Kidney epithelial cell (primary cell): ENCODE measurements around the gene SEPTIN2. TPM values are rescaled to one million over a fixed set of nuclear protein-coding genes. Genes with fewer than 3 reads are reported as not detected.
"Not testable (repeated sequence)": the region's sequence is repeated elsewhere in the genome, so short reads cannot be mapped to it uniquely, and the experiment has no call there.

Source experiments
- DNase-seq: peaks from one replicate; pipeline ENCODE4 v3.0.0-alpha.2; 2010; ENCODE audit warnings: low read depth
- H3K27me3 ChIP-seq: 2 replicates; pipeline ENCODE4 v1.6.0; 2011; ENCODE audit warnings: low read length; ENCODE audit not compliant: control insufficient read depth, insufficient read depth
- H3K36me3 ChIP-seq: 2 replicates; pipeline ENCODE4 v1.5.1; 2011; ENCODE audit warnings: low read length; ENCODE audit not compliant: control insufficient read depth, insufficient read depth
- H3K4me3 ChIP-seq: 2 replicates; pipeline ENCODE4 v1.5.1; 2011; ENCODE audit warnings: low read depth, mild to moderate bottlenecking, control low read depth, low read length
- total RNA-seq: library from RNA; depleted of rRNA; stranded (reverse); fragments of >200 nt; gene quantifications from 2 replicates; pipeline ENCODE4 v1.2.3, GENCODE V29; 2015
- TF ChIP-seq, protein P1 (sequence below): IDR thresholded peaks from 2 replicates; pipeline ENCODE4 v1.5.1; 2011; ENCODE audit warnings: mild to moderate bottlenecking, moderate library complexity, low read length, control low read depth, inconsistent platforms; ENCODE audit not compliant: insufficient read depth, poor library complexity, severe bottlenecking

The SEPTIN2 gene
- total RNA-seq, 1 donor from 2014 or later = 350 TPM

DNA sequence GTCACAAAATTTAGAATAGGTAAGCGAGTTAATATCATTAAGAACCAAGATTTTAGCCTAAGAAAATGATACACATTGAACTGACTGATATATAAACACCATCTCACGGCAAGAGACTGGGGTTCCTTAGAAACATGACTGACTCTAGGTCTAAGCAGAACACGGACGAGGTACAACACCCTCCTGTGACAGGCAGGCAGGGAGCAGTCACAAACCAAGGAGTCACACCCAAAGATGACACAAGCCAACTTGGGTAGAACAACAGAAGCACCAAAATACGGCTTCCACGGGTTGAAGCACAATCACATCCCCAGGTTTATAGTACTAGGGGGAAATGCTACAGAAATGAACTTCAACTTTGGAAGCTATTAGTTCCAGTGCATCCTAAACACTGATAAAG is 24.6 kb upstream of the SEPTIN2 start:
- TF ChIP-seq, protein P1, sequence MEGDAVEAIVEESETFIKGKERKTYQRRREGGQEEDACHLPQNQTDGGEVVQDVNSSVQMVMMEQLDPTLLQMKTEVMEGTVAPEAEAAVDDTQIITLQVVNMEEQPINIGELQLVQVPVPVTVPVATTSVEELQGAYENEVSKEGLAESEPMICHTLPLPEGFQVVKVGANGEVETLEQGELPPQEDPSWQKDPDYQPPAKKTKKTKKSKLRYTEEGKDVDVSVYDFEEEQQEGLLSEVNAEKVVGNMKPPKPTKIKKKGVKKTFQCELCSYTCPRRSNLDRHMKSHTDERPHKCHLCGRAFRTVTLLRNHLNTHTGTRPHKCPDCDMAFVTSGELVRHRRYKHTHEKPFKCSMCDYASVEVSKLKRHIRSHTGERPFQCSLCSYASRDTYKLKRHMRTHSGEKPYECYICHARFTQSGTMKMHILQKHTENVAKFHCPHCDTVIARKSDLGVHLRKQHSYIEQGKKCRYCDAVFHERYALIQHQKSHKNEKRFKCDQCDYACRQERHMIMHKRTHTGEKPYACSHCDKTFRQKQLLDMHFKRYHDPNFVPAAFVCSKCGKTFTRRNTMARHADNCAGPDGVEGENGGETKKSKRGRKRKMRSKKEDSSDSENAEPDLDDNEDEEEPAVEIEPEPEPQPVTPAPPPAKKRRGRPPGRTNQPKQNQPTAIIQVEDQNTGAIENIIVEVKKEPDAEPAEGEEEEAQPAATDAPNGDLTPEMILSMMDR = no peak
- H3K27me3 ChIP-seq = no peaks in the 10 kb centered on the region
- H3K4me3 ChIP-seq = no peak overlapping the region
- no peak for DNase-seq
- H3K36me3 ChIP-seq = no peaks in the 10 kb centered on the region

DNA sequence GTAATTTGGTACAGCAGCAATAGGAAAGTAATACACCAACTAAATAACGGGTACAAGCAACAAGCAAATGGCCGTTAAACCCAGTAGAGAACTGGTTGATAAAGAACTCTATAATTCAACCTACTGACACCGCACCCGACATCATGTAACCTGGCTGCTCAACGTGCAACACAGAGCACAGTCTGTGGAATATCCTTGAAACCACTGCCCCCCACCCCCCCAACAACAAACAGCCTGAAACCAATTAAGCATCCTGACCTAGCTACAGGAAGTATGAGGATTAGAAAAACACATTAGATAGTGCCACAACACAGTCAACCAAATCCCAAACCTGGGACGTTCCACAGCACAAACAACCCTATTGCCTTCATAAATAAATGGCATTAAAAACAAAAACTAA is 23.7 kb upstream of the SEPTIN2 start:
- no peaks in the 10 kb centered on the region for H3K36me3 ChIP-seq
- TF ChIP-seq, protein P1 = no peak
- DNase-seq = no peak
- no peak overlapping the region for H3K4me3 ChIP-seq
- no peaks in the 10 kb centered on the region for H3K27me3 ChIP-seq

DNA sequence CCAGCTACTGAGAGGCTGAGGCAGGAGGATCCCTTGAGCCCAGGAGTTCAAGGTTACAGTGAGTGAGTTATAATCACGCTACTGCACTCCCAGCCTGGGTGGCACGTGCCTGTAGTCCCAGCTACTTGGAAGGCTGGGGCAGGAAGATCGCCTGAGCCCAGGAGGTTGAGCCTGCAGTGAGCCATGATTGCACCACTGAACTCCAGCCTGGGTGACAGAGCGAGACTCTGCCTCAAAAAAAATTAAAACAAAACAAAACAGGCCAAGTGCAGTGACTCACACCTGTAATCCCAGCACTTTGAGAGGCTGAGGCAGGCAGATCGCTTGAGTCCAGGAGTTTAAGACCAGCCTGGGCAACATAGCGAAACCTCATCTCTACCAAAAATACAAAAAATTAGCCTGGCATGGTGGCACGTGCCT is 22.3 kb upstream of the SEPTIN2 start:
- not testable (repeated sequence) for H3K4me3 ChIP-seq, DNase-seq, H3K36me3 ChIP-seq, H3K27me3 ChIP-seq

DNA sequence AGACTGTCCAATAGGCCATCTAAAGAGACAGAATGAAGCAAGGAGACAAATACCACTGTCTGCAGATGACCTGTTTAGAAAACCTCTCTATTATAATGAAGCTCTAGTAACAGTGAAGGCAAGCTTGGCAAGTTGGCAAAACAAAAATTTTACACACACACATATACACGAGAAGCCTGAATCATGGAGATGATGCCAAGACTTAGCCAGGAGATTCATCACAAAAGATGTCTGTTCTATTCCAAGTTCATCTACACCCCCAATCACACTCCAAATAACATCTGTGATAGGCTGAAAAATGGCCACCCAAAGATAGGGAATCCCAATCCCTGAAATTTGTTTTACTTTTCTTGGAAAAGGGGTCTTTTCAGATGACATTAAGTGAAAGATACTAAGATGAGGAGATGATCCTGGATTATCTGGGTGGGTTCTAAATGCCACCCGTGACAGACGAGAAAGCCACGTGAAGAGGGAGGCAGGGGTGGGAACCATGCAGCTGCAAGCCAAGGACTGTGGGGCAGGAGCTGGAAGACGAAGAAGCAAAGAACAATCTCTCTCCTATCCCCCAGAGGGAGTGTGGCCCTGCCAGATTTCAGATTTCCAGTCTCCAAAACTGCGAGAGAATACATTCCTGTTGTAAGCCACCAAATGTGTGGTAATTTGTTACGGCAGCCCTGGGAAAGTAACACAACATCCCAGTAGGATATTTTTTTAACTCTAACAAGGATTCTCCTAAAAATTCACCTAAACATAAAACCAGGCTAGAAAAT is 20.2 kb upstream of the SEPTIN2 start:
- TF ChIP-seq, protein P1 = no peak
- Histone ChIP-seq H3K27me3 (no peaks in the 10 kb centered on the region), H3K36me3 (no peaks in the 10 kb centered on the region), H3K4me3 (no peak overlapping the region)
- DNase-seq = no peak

DNA sequence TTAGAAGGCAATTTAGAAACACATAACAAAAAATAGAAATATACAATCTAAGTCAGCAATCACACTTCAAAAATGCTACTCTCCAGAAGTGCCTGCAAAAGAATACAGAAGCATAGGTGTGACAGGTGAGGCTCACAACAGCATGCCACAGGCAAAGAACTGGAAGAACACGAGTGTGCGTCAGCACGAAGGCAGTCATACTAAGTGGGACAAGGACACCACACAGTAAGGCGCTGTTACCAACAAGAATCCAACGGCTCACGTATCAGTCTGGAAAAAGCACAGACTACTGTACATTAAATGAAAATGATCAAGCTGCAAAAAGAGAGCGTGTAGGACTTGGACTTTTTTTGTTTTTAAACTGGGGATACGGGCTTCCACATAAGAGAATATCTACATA is 19.0 kb upstream of the SEPTIN2 start:
- no peak for DNase-seq
- Histone ChIP-seq H3K36me3 (no peaks in the 10 kb centered on the region), H3K27me3 (no peaks in the 10 kb centered on the region), H3K4me3 (no peak overlapping the region)
- TF ChIP-seq, protein P1 = no peak

DNA sequence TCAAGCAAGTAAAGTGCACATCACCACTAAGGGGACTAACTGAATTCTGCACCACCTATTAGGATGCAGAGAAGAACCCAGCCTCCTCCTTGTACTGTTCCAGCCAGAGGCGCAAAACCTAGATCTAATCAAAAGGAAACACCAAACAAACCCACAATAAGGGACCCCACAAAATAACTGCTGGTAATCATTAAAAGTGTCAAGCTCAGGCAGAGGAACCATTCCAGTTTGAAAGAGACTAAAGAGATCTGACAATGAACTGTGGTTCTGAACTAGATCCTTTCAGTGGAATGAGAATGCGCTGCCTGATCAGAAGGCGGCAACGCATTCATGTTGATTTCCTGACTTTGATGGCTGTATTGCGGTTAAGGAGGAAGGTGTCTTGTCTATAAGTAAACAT is 17.1 kb upstream of the SEPTIN2 start:
- no peak overlapping the region for H3K4me3 ChIP-seq
- no peak for DNase-seq
- no peaks in the 10 kb centered on the region for H3K36me3 ChIP-seq
- TF ChIP-seq, protein P1 = no peak
- no peaks in the 10 kb centered on the region for H3K27me3 ChIP-seq
